Heart left ventricle (tissue), 13 donors: ENCODE measurements around the gene PDCD2.

Experiments
- POLR2A ChIP-seq, 2 donors: fragments of 450-650 bp; IDR thresholded peaks; one replicate each; pipeline ENCODE4 v1.6.1; 2017; ENCODE audit warnings: antibody characterized with exemption in 2 of 2, mild to moderate bottlenecking in 2 of 2, moderate library complexity in 2 of 2
- TF ChIP-seq, protein P1 (sequence below), 12 donors: fragments of 200-600 bp; sonication (generic) in 4 of 12; IDR thresholded peaks; one replicate each; pipeline versions ENCODE4 v1.5.0 to v1.8.0; 2018 to 2022; ENCODE audit warnings: antibody characterized with exemption in 12 of 12, mild to moderate bottlenecking in 5 of 12
- donor health status: ischemic (EF 13 %, LVEDD 7.1; RV severe dilation, severe dysfunction).
- donor health status: DM: no; HTN: yes; CAD: no.
- donor health status: DM: no; HTN: no; CAD: no.
- donor health status: ischemic (EF 25% LVEDD 6.9; RV normal size, moderate dysfunction).
- donor health status: ischemic (EF 25% LVEDD 5.7; RV mildly dilated, moderate dysfunction).
- donor health status: ischemic (EF 35%, LVEDD 5.7; RV mildly dilated, moderate dysfunction).
- donor health status: nonischemic (EF 11% LVEDD 7.7; RV severe dilation, severe dysfunction).
- donor health status: DM: yes; HTN: yes; CAD: no.
- donor health status: PGD.
- donor health status: ischemic (EF 29% LVEDD 5.4; RV normal size, mild dysfunction).
- donor health status: nonischemic (EF 23%, LVEDD 6.1; RV moderate dilation, normal function).

DNA sequence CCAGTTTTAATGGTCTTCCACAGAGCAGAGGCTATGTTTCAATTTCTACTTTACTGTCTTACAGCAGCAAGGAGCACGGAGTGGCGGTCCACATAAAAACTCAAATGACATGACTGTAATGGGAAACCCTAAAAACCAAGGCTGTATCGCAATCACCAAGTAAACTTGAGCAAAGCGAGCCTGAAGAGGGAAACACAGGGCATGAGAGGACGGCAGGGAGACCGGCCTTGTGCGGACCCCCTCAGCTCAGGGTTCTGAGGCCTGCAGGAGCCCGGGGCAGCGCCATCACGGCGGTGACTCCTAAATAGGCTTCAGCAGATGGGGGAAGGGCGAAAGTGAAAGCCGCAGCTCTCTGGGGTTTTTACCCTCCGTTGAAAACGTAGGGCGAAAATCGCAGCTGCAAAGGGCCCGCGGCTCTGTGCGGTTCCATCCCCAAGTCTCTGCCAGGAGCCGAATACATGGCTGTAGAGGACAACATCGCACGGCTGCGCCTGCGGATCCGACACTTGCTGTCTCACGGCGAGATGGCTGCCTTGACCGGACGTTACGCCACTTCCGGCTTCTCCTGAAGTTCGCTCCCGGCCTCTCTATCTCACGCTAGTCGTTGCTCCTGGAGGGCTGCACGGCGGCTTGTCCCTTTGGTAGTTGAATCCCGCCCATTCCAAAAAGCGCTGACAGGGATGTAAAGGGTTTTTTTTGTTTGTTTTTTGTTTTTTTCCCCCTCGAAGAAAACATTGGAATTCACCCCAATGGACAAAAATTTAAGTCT, 31.5 kb downstream of the PDCD2 start, which contains the start of gene PSMB1:
- TF ChIP-seq, protein P1, sequence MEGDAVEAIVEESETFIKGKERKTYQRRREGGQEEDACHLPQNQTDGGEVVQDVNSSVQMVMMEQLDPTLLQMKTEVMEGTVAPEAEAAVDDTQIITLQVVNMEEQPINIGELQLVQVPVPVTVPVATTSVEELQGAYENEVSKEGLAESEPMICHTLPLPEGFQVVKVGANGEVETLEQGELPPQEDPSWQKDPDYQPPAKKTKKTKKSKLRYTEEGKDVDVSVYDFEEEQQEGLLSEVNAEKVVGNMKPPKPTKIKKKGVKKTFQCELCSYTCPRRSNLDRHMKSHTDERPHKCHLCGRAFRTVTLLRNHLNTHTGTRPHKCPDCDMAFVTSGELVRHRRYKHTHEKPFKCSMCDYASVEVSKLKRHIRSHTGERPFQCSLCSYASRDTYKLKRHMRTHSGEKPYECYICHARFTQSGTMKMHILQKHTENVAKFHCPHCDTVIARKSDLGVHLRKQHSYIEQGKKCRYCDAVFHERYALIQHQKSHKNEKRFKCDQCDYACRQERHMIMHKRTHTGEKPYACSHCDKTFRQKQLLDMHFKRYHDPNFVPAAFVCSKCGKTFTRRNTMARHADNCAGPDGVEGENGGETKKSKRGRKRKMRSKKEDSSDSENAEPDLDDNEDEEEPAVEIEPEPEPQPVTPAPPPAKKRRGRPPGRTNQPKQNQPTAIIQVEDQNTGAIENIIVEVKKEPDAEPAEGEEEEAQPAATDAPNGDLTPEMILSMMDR (IDR thresholded peaks at IDR 0.05) = no peak
- peak; percentile 71 to 84 for TF ChIP-seq POLR2A (IDR thresholded peaks at IDR 0.05)
